OCI-M2 (cell line): ENCODE measurements around the gene MICAL3.

ENCODE experiments used
- DNase-seq: peaks from one replicate; lab custom pipeline; 2025; ENCODE audit not compliant: unreplicated experiment; lab: John Stamatoyannopoulos, UW

The MICAL3 gene

GRCh38 chr22:17739196-17739975 is 285.0 kb downstream of the MICAL3 start:
- DNase-seq, result no peak

- DNase-seq, result no peak
Measured at GRCh38 chr22:17738386-17739128, 285.8 kb downstream of the MICAL3 start.
